CD14-positive monocyte (primary cell): ENCODE data around the gene NMNAT1. TPM values are rescaled to one million over a fixed set of nuclear protein-coding genes. Genes with fewer than 3 reads are reported as not detected.
"Not testable (repeated sequence)": the region's sequence is repeated elsewhere in the genome, so short reads cannot be mapped to it uniquely, and the experiment has no call there.

Experiments
- DNase-seq, 3 donors: peaks; one replicate each; pipeline ENCODE4 v3.0.0-alpha.2; 2011 to 2022
- H2AFZ ChIP-seq: 2 replicates; pipeline ENCODE4 v1.6.0; 2012; ENCODE audit warnings: mild to moderate bottlenecking, low read depth, low read length, inconsistent platforms; ENCODE audit not compliant: insufficient read depth, poor library complexity, severe bottlenecking
- H3K27ac ChIP-seq, 2 donors: 1 replicate in 1 of 2; 2 replicates in 1 of 2; pipeline ENCODE4 v1.5.1; 2012 to 2013; ENCODE audit warnings: low read length in 2 of 2, control low read depth in 1 of 2, inconsistent platforms in 1 of 2, low read depth in 1 of 2, mild to moderate bottlenecking in 1 of 2
- H3K27me3 ChIP-seq, 2 donors: one replicate each; pipeline versions ENCODE4 v1.6.0 to v1.6.1; 2011 to 2013; ENCODE audit warnings: low read length in 2 of 2; ENCODE audit not compliant: control insufficient read depth in 2 of 2, insufficient read depth in 2 of 2
- H3K36me3 ChIP-seq, 2 donors: replicated peaks in 1 of 2; 1 replicate in 1 of 2; 2 replicates in 1 of 2; pipeline versions ENCODE4 v1.5.1 to v1.6.1; 2012 to 2013; ENCODE audit warnings: low read length in 2 of 2, control low read depth in 1 of 2, inconsistent platforms in 1 of 2, mild to moderate bottlenecking in 1 of 2; ENCODE audit not compliant: insufficient read depth in 2 of 2, control insufficient read depth in 1 of 2
- H3K4me1 ChIP-seq, 2 donors: 1 replicate in 1 of 2; 2 replicates in 1 of 2; pipeline versions ENCODE4 v1.5.1 to v1.6.1; 2012 to 2013; ENCODE audit warnings: low read length in 2 of 2, control low read depth in 1 of 2, inconsistent platforms in 1 of 2, mild to moderate bottlenecking in 1 of 2, moderate library complexity in 1 of 2; ENCODE audit not compliant: insufficient read depth in 2 of 2, control insufficient read depth in 1 of 2
- H3K4me2 ChIP-seq: replicated peaks from 2 replicates; pipeline ENCODE3; 2012; ENCODE audit warnings: low read length, moderate library complexity, mild to moderate bottlenecking; ENCODE audit not compliant: poor library complexity, severe bottlenecking; ENCODE audit errors: extremely low read depth
- H3K4me3 ChIP-seq, 3 experiments: fragments of 200-600 bp in 1 of 3; sonication (generic) in 1 of 3; replicated peaks in 1 of 3; 1 replicate in 2 of 3; 2 replicates in 1 of 3; pipeline ENCODE4 v1.5.1; 2011 to 2013; ENCODE audit warnings: low read length in 3 of 3, mild to moderate bottlenecking in 3 of 3, control low read depth in 2 of 3, low read depth in 2 of 3, inconsistent platforms in 1 of 3, moderate library complexity in 1 of 3
- H3K79me2 ChIP-seq: 2 replicates; pipeline ENCODE4 v1.6.0; 2012; ENCODE audit warnings: mild to moderate bottlenecking, control low read depth, inconsistent platforms, low read length, moderate library complexity; ENCODE audit not compliant: insufficient read depth
- H3K9ac ChIP-seq: 2 replicates; pipeline ENCODE4 v1.6.0; 2017; ENCODE audit warnings: low read length, mild to moderate bottlenecking; ENCODE audit not compliant: insufficient read depth, poor library complexity, severe bottlenecking
- H3K9me3 ChIP-seq, 2 donors: replicated peaks in 1 of 2; 1 replicate in 1 of 2; 2 replicates in 1 of 2; pipeline versions ENCODE4 v1.5.1 to v1.6.1; 2012 to 2013; ENCODE audit warnings: low read length in 2 of 2, control low read depth in 1 of 2; ENCODE audit not compliant: control insufficient read depth in 1 of 2, insufficient read depth in 1 of 2
- H4K20me1 ChIP-seq: 2 replicates; pipeline ENCODE4 v1.6.0; 2012; ENCODE audit warnings: mild to moderate bottlenecking, low read length, control low read depth, moderate library complexity; ENCODE audit not compliant: insufficient read depth
- H3K27ac Mint-ChIP-seq, 7 donors: one replicate each; pipeline ENCODE4 v1.8.0; 2020; ENCODE audit warnings: mild to moderate bottlenecking in 7 of 7, mixed read lengths in 7 of 7, moderate library complexity in 6 of 7, inconsistent platforms in 2 of 7
- H3K27me3 Mint-ChIP-seq, 3 donors: one replicate each; pipeline ENCODE4 v1.8.0; 2021 to 2022; ENCODE audit warnings: low read depth in 3 of 3, mild to moderate bottlenecking in 3 of 3, mixed read lengths in 3 of 3, moderate library complexity in 3 of 3, inconsistent platforms in 1 of 3
- H3K36me3 Mint-ChIP-seq, 2 donors: one replicate each; pipeline ENCODE4 v1.8.0; 2020; ENCODE audit warnings: mixed read lengths in 2 of 2, inconsistent platforms in 1 of 2, mild to moderate bottlenecking in 1 of 2
- H3K4me1 Mint-ChIP-seq: one replicate; pipeline ENCODE4 v1.8.0; 2020; ENCODE audit warnings: mild to moderate bottlenecking, mixed read lengths
- H3K4me3 Mint-ChIP-seq, 2 donors: one replicate each; pipeline ENCODE4 v1.8.0; 2020; ENCODE audit warnings: mild to moderate bottlenecking in 2 of 2, mixed read lengths in 2 of 2, moderate library complexity in 1 of 2
- H3K9me3 Mint-ChIP-seq, 7 donors: one replicate each; pipeline ENCODE4 v1.8.0; 2020 to 2022; ENCODE audit warnings: mixed read lengths in 7 of 7, mild to moderate bottlenecking in 6 of 7, moderate library complexity in 6 of 7, inconsistent platforms in 2 of 7
- WGBS: methylation state at CpG from one replicate; pipeline ENCODE4 v1.1.5; 2013; ENCODE audit warnings: missing lambda C conversion rate; ENCODE audit not compliant: insufficient coverage; 5-methylcytosine and 5-hydroxymethylcytosine counted together
- intact Hi-C, 2 donors: fragments of 100-400 bp; cut with micrococcal nuclease; formaldehyde crosslinking; loops; one replicate each; pipeline versions ENCODE4 v1.15.0 to v1.15.1; 2023
- polyA plus RNA-seq, 3 donors: library from polyadenylated mRNA; depleted of rRNA in 1 of 3; unstranded in 2 of 3; stranded (reverse) in 1 of 3; fragments of 300-500 nt in 2 of 3; fragments of >200 nt in 1 of 3; fragmentation: Illumina TruSeq in 2 of 3; gene quantifications; 1 replicate in 2 of 3; 2 replicates in 1 of 3; pipeline ENCODE4 v1.2.3, GENCODE V29; 2012 to 2021
- TF ChIP-seq, protein P1 (sequence below): fragments of 200-600 bp; IDR thresholded peaks from one replicate; pipeline ENCODE4 v1.8.0; 2022; ENCODE audit warnings: antibody characterized with exemption, mild to moderate bottlenecking

The NMNAT1 gene
- polyA plus RNA-seq, 3 donors, result 6.8 to 9.9 (median 7.1) TPM

DNA sequence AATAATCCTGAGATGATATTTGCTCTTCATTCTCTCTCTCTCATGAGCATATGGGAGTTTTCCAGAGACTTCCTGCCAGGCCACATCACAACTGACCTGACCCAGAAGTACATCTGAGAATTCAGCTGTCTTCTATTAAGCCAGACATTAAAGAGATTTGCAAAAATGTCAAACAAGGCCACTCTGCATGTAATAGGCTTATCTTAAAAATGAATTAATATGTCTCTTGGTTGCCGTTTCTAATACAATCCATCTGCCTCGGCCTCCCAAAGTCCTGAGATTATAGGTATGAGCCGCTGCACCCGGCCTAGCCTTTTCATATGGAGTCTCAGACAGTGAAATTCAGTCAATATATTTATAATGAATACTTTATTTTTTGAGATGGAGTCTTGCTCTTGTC, 78.7 kb downstream of the NMNAT1 start:
- peak overlapping the region; percentile 15 for H3K9ac ChIP-seq
- H3K4me3 Mint-ChIP-seq, H3K9me3 Mint-ChIP-seq, H3K27me3 ChIP-seq, H3K4me2 ChIP-seq, DNase-seq, H3K36me3 ChIP-seq, H4K20me1 ChIP-seq, H3K4me3 ChIP-seq, H3K9me3 ChIP-seq, H3K27me3 Mint-ChIP-seq, H3K36me3 Mint-ChIP-seq, H3K79me2 ChIP-seq, intact Hi-C loops: not testable (repeated sequence)
- H3K27ac ChIP-seq, result peak overlapping the region; percentile 70 to 75
- no CpG with 5 or more reads among the region's 4 CpGs for WGBS
- peak overlapping the region; percentile 56 for H2AFZ ChIP-seq
- H3K4me1 Mint-ChIP-seq, result peaks cover 28% of the 10 kb centered on the region
- H3K4me1 ChIP-seq, result peaks cover 20 to 24% of the 10 kb centered on the region in 2 donors
- H3K27ac Mint-ChIP-seq, result peak overlapping the region in 6 of 7 donors; percentile 73 to 89 (median 85)

DNA sequence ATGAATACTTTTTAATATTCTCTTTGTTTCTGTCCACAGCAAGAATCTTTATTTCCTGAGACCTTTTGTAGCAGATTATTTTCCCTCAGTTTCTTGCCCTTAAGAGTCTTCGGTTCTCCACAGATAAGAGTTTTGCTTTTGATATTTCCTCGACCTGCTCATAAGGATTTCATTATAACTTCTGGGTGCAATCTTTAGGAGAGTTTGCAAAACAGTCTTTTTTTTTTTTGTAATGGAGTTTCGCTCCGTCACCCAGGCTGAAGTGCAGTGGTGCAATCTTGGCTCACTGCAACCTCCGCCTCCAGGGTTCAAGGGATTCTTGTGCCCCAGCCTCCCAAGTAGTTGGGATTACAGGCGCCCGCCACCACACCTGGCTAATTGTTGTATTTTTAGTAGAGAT, 79.4 kb downstream of the NMNAT1 start:
- peak overlapping the region; percentile 32 to 67 for H3K4me3 Mint-ChIP-seq
- Histone ChIP-seq H2AFZ (peak overlapping the region; percentile 56), H3K9me3 (no peaks in the 10 kb centered on the region), H3K4me2 (peak overlapping the region; percentile 28), H3K79me2 (no peaks in the 10 kb centered on the region), H3K4me3 (peak overlapping the region in 1 of 3 experiments; percentile 23), H3K36me3 (no peaks in the 10 kb centered on the region), H3K4me1 (peaks cover 25 to 31% of the 10 kb centered on the region in 2 donors), H3K9ac (peak overlapping the region; percentile 15), H4K20me1 (no peaks in the 10 kb centered on the region), H3K27me3 (no peaks in the 10 kb centered on the region), H3K27ac (peak overlapping the region; percentile 70 to 75)
- H3K27ac Mint-ChIP-seq, result peak overlapping the region; percentile 73 to 93 (median 85)
- intact Hi-C loops, result no loop called here
- peaks cover 0 to 5% (median 2%) of the 10 kb centered on the region in 7 donors for H3K9me3 Mint-ChIP-seq
- TF ChIP-seq, protein P1, sequence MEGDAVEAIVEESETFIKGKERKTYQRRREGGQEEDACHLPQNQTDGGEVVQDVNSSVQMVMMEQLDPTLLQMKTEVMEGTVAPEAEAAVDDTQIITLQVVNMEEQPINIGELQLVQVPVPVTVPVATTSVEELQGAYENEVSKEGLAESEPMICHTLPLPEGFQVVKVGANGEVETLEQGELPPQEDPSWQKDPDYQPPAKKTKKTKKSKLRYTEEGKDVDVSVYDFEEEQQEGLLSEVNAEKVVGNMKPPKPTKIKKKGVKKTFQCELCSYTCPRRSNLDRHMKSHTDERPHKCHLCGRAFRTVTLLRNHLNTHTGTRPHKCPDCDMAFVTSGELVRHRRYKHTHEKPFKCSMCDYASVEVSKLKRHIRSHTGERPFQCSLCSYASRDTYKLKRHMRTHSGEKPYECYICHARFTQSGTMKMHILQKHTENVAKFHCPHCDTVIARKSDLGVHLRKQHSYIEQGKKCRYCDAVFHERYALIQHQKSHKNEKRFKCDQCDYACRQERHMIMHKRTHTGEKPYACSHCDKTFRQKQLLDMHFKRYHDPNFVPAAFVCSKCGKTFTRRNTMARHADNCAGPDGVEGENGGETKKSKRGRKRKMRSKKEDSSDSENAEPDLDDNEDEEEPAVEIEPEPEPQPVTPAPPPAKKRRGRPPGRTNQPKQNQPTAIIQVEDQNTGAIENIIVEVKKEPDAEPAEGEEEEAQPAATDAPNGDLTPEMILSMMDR, result no peak
- peaks cover 0 to 5% (median 0%) of the 10 kb centered on the region in 3 donors for H3K27me3 Mint-ChIP-seq
- H3K36me3 Mint-ChIP-seq, result no peaks in the 10 kb centered on the region
- 0% methylated on average over 3 of the region's 7 CpGs for WGBS
- peaks cover 33% of the 10 kb centered on the region for H3K4me1 Mint-ChIP-seq
- DNase-seq, result peak in 2 of 3 donors; percentile 24 to 53
